SK-N-SH (cell line): ENCODE measurements around the gene MITD1. TPM values are rescaled to one million over a fixed set of nuclear protein-coding genes. Genes with fewer than 3 reads are reported as not detected.

Experiments
- CTCF ChIA-PET: fragments of 300-600, 350-600 bp; formaldehyde crosslinking; extraction: SDS; loops from one replicate; lab custom pipeline; 2021; lab: Yijun Ruan, JAX
- POLR2A ChIA-PET: fragments of 350-600 bp; sonication (Branson Sonifier 250); formaldehyde crosslinking; extraction: SDS; loops from one replicate; lab custom pipeline; 2020; ENCODE audit warnings: antibody characterized with exemption, inconsistent platforms; lab: Yijun Ruan, JAX
- DNase-seq: peaks from one replicate; pipeline ENCODE4 v3.0.0; 2012
- H2AFZ ChIP-seq: fragments of 200-600 bp; sonication (generic); 2 replicates; pipeline ENCODE4 v1.8.1; 2016; ENCODE audit warnings: antibody characterized with exemption, mild to moderate bottlenecking, low read depth
- H3F3A ChIP-seq: fragments of 200-600 bp; sonication (generic); replicated peaks from 2 replicates; pipeline ENCODE3; 2016; ENCODE audit warnings: antibody characterized with exemption, mild to moderate bottlenecking; ENCODE audit not compliant: insufficient read depth
- H3K27ac ChIP-seq, 2 experiments: fragments of 200-500 bp in 1 of 2; fragments of 200-600 bp in 1 of 2; sonication (Bioruptor generic) in 1 of 2; sonication (generic), shearing (Covaris generic) in 1 of 2; 2 replicates each; pipeline versions ENCODE4 v1.5.1 to v1.6.1; 2014 to 2016; ENCODE audit warnings: low read depth in 2 of 2, inconsistent platforms in 1 of 2, low read length in 1 of 2, mild to moderate bottlenecking in 1 of 2, mixed read lengths in 1 of 2
- H3K27me3 ChIP-seq: fragments of 200-600 bp; sonication (generic), shearing (Covaris generic); 2 replicates; pipeline ENCODE4 v1.6.1; 2016; ENCODE audit warnings: mixed run types; ENCODE audit not compliant: insufficient read depth
- H3K36me3 ChIP-seq, 2 experiments: fragments of 200-500 bp in 1 of 2; fragments of 200-600 bp in 1 of 2; sonication (Bioruptor generic) in 1 of 2; sonication (generic) in 1 of 2; replicated peaks in 1 of 2; 2 replicates each; pipeline versions ENCODE3 to v1.5.1; 2014 to 2016; ENCODE audit warnings: low read length in 1 of 2, mild to moderate bottlenecking in 1 of 2; ENCODE audit not compliant: insufficient read depth in 2 of 2, control insufficient read depth in 1 of 2
- H3K4me1 ChIP-seq, 2 experiments: fragments of 200-500 bp in 1 of 2; fragments of 200-600 bp in 1 of 2; sonication (Bioruptor generic) in 1 of 2; sonication (generic), shearing (Covaris generic) in 1 of 2; 2 replicates each; pipeline versions ENCODE4 v1.5.1 to v1.6.1; 2014 to 2016; ENCODE audit warnings: low read depth in 1 of 2, low read length in 1 of 2, mixed run types in 1 of 2; ENCODE audit not compliant: insufficient read depth in 2 of 2, control insufficient read depth in 1 of 2
- H3K4me2 ChIP-seq: fragments of 200-600 bp; sonication (generic), shearing (Covaris generic); 2 replicates; pipeline ENCODE4 v1.6.1; 2017; ENCODE audit warnings: mixed run types
- H3K4me3 ChIP-seq, 2 experiments: fragments of 200-500 bp in 1 of 2; fragments of 200-600 bp in 1 of 2; sonication (Bioruptor generic) in 1 of 2; sonication (generic), shearing (Covaris generic) in 1 of 2; 2 replicates each; pipeline versions ENCODE4 v1.5.1 to v1.8.1; 2014 to 2016; ENCODE audit warnings: low read depth in 2 of 2, inconsistent platforms in 1 of 2, low read length in 1 of 2, mild to moderate bottlenecking in 1 of 2, mixed read lengths in 1 of 2, moderate library complexity in 1 of 2
- H3K79me2 ChIP-seq: fragments of 200-600 bp; sonication (generic); 2 replicates; pipeline ENCODE4 v1.8.1; 2017; ENCODE audit warnings: mild to moderate bottlenecking; ENCODE audit not compliant: insufficient read depth
- H3K9ac ChIP-seq: fragments of 200-600 bp; sonication (generic); 2 replicates; pipeline ENCODE4 v1.6.1; 2017; ENCODE audit warnings: mixed run types
- H3K9me2 ChIP-seq: fragments of 200-600 bp; sonication (generic); 2 replicates; pipeline ENCODE4 v1.6.1; 2017; ENCODE audit warnings: mixed run types
- H3K9me3 ChIP-seq: fragments of 200-600 bp; sonication (generic); 2 replicates; pipeline ENCODE4 v1.6.1; 2017; ENCODE audit warnings: mixed run types, mild to moderate bottlenecking, moderate library complexity
- H4K20me1 ChIP-seq: fragments of 200-600 bp; sonication (generic); 2 replicates; pipeline ENCODE4 v1.6.1; 2017; ENCODE audit warnings: mild to moderate bottlenecking, mixed run types; ENCODE audit not compliant: insufficient read depth
- FOSL2 ChIP-seq: IDR thresholded peaks from 2 replicates; pipeline ENCODE4 v1.4.0; 2012; ENCODE audit warnings: low read depth, mild to moderate bottlenecking, moderate library complexity, borderline replicate concordance
- FOXM1 ChIP-seq: IDR thresholded peaks from 2 replicates; pipeline ENCODE4 v1.4.0; 2012; ENCODE audit warnings: low read depth, mild to moderate bottlenecking
- GABPA ChIP-seq: IDR thresholded peaks from 2 replicates; pipeline ENCODE4 v1.4.0; 2012; ENCODE audit warnings: low read depth, mild to moderate bottlenecking
- IRF3 ChIP-seq: fragments of 150-350 bp; IDR thresholded peaks from 2 replicates; pipeline ENCODE4 v1.6.1; 2016; ENCODE audit warnings: mild to moderate bottlenecking, low read depth, low read length
- JUND ChIP-seq: IDR thresholded peaks from 2 replicates; pipeline ENCODE4 v1.4.0; 2012
- MEF2A ChIP-seq: IDR thresholded peaks from 2 replicates; pipeline ENCODE4 v1.4.0; 2012; ENCODE audit warnings: low read depth, borderline replicate concordance
- NRF1 ChIP-seq: IDR thresholded peaks from 2 replicates; pipeline ENCODE4 v1.6.1; 2012; ENCODE audit warnings: low read depth, mild to moderate bottlenecking, low read length
- RXRA ChIP-seq: IDR thresholded peaks from 2 replicates; pipeline ENCODE4 v1.4.0; 2012; ENCODE audit warnings: low read depth, mild to moderate bottlenecking, borderline replicate concordance
- TCF12 ChIP-seq: IDR thresholded peaks from 2 replicates; pipeline ENCODE4 v1.4.0; 2012
- USF1 ChIP-seq: IDR thresholded peaks from 2 replicates; pipeline ENCODE4 v1.4.0; 2012; ENCODE audit warnings: low read depth, borderline replicate concordance
- YY1 ChIP-seq: IDR thresholded peaks from 2 replicates; pipeline ENCODE4 v1.4.0; 2012; ENCODE audit warnings: low read depth, mild to moderate bottlenecking
- ZBTB33 ChIP-seq: IDR thresholded peaks from 2 replicates; pipeline ENCODE4 v1.4.0; 2012; ENCODE audit warnings: low read depth, borderline replicate concordance
- WGBS: methylation state at CpG from one replicate; pipeline ENCODE4 v1.1.6; 2017; ENCODE audit warnings: low lambda C conversion rate; 5-methylcytosine and 5-hydroxymethylcytosine counted together
- polyA plus RNA-seq, 3 experiments: library from polyadenylated mRNA; depleted of rRNA; stranded (reverse); fragments of >200 nt; gene quantifications; 2 replicates each; pipeline ENCODE4 v1.2.3, GENCODE V29; 2012

Gene MITD1
- polyA plus RNA-seq, 1 of the 3 experiments (the other 2 are of a cell fraction) = 11.8 TPM

- TF ChIP-seq ZBTB33 = no peak
- no peak for TF ChIP-seq FOSL2
These were observed 11.3 kb downstream of the MITD1 start (continued) for GRCh38 chr2:99169534-99169933.

- Histone ChIP-seq H3K4me2 (no peak overlapping the region), H3F3A (peaks cover 17% of the 10 kb centered on the region), H3K4me3 (no peak overlapping the region), H3K79me2 (no peaks in the 10 kb centered on the region), H3K9me3 (no peaks in the 10 kb centered on the region), H3K9me2 (no peaks in the 10 kb centered on the region), H3K27ac (no peak overlapping the region), H2AFZ (no peak overlapping the region), H3K27me3 (no peaks in the 10 kb centered on the region), H4K20me1 (no peaks in the 10 kb centered on the region), H3K4me1 (no peaks in the 10 kb centered on the region), H3K9ac (no peak overlapping the region), H3K36me3 (peaks cover 38 to 65% of the 10 kb centered on the region in 2 experiments)
- TF ChIP-seq GABPA (no peak), ZBTB33 (no peak), YY1 (no peak), MEF2A (no peak), FOXM1 (no peak), NRF1 (no peak), JUND (no peak), IRF3 (no peak), RXRA (no peak), USF1 (no peak), TCF12 (no peak)
- no peak for DNase-seq
- ChIA-PET CTCF (interaction anchor here (0.9 to 3.4 kb wide), 3 partner anchors 11 to 1094 kb away, joined by 3 to 11 read pairs (median 4); partner anchors contain the start of genes MITD1 and MRPL30), POLR2A (interaction anchor here (0.7 kb wide), 1 partner anchor 12 kb away, joined by 3 read pairs; the partner anchor contains the start of genes LIPT1 and TSGA10)
- 87% methylated on average over 5 of the region's 5 CpGs for WGBS
These were observed 14.6 kb downstream of the MITD1 start for GRCh38 chr2:99166218-99166617.
